HEK293 (cell line): Measurements from ENCODE around the gene ADD2.

Source experiments
- CTCF ChIP-seq: fragments of 450-650 bp; formaldehyde crosslinking; IDR thresholded peaks from 2 replicates; pipeline ENCODE4 v1.5.1; 2016; ENCODE audit warnings: missing biosample characterization, missing genetic modification characterization
- YY1 ChIP-seq: fragments of 450-650 bp; formaldehyde crosslinking; IDR thresholded peaks from 2 replicates; pipeline ENCODE4 v1.5.1; 2018; ENCODE audit warnings: missing biosample characterization, missing genetic modification characterization
- ZNF555 ChIP-seq: fragments of 450-650 bp; formaldehyde crosslinking; conservative IDR thresholded peaks from 2 replicates; pipeline ENCODE4 v1.5.1; 2017; ENCODE audit warnings: missing biosample characterization, mild to moderate bottlenecking, missing genetic modification characterization, inconsistent platforms
- ZNF837 ChIP-seq: fragments of 450-650 bp; formaldehyde crosslinking; IDR thresholded peaks from 2 replicates; pipeline ENCODE4 v1.5.1; 2016; ENCODE audit warnings: missing biosample characterization, missing genetic modification characterization
- TF ChIP-seq, protein P1 (sequence below): sonication (generic); formaldehyde crosslinking; IDR thresholded peaks from 2 replicates; pipeline ENCODE4 v1.8.1; 2022; ENCODE audit warnings: mild to moderate bottlenecking, moderate library complexity, missing genetic modification reagents

DNA sequence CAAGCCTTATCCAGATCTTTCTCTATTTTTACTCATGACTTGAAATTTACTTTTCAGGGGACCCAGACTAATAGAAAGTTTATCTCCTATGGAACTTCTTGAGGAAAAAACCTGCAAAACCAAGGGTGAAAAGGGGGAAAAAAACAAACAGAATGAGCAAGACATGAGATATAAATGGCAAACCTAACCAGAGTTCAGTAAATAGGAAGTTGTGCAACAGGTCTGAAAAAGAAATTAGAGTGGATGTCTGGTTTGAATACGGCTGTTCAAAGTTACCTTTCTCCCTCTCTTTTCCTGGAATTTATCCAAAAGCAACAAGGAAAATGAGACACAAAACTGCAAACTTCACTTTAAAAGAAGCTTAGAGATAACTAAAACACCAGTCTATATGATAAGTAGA is 135.6 kb downstream of the ADD2 start:
- TF ChIP-seq CTCF (tag by site-specific recombination) (no peak), YY1 (tag by site-specific recombination) (no peak), ZNF555 (tag by site-specific recombination) (no peak), ZNF837 (no peak)
- TF ChIP-seq, protein P1, sequence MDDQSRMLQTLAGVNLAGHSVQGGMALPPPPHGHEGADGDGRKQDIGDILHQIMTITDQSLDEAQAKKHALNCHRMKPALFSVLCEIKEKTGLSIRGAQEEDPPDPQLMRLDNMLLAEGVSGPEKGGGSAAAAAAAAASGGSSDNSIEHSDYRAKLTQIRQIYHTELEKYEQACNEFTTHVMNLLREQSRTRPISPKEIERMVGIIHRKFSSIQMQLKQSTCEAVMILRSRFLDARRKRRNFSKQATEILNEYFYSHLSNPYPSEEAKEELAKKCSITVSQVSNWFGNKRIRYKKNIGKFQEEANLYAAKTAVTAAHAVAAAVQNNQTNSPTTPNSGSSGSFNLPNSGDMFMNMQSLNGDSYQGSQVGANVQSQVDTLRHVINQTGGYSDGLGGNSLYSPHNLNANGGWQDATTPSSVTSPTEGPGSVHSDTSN (CRISPR knock-in tag) = no peak
